ENCODE measurements around the gene AKR1C8.
"Not testable (repeated sequence)": the region's sequence is repeated elsewhere in the genome, so short reads cannot be mapped to it uniquely, and the experiment has no call there.

Gene AKR1C8

GRCh38 chr10:5165738-5166137 is 19.2 kb downstream of the AKR1C8 start:
- DNase-seq, result no peak

GRCh38 chr10:5163487-5163886 is 21.5 kb downstream of the AKR1C8 start:
- DNase-seq, result no peak

- DNase-seq, result no peak
These were observed 25.8 kb downstream of the AKR1C8 start for GRCh38 chr10:5159126-5159525.

- no peak for DNase-seq
These were observed 27.4 kb downstream of the AKR1C8 start for GRCh38 chr10:5157501-5157900.

DNA sequence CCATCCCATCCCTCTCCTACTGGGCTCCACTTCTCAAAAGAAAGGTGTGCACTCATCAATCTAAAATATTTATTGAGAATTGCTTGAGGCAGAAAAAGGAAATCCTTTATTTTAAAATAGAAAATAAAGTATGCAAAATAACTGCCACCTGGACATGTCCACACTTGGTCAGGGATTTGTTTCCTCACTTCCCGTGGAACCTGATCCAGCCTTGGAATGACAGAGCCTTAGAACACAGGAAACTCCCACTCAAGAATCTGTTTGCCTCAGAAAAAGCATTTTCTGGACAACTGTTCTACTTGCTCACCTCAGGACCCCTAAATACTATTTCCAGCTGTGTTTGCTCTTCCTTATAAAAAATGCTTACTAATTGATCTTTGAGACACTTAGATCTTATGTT is 29.0 kb downstream of the AKR1C8 start:
- no peak for DNase-seq

DNA sequence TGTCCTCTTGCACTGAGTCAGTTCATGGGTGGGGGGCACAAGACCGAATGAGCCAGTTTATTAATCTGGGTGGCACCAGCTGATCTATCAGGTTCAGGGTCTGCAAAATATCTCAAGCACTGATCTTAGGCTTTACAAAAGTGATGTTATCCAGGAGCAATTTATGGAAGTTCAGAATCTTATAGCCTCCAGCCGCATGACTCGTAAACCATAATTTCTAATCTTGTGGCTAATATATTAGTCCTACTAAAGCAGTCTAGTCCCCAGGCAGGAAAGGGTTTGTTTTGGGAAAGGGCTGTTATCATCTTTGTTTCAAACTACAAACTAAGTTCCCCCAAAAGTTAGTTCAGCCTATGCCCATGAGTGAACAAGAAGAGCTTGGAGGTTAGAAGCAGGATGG is 33.9 kb downstream of the AKR1C8 start:
- DNase-seq, result no peak

GRCh38 chr10:5148678-5149032 is 36.3 kb downstream of the AKR1C8 start:
- no peak for DNase-seq

GRCh38 chr10:5147981-5148677 is 36.8 kb downstream of the AKR1C8 start:
- DNase-seq, result no peak

DNA sequence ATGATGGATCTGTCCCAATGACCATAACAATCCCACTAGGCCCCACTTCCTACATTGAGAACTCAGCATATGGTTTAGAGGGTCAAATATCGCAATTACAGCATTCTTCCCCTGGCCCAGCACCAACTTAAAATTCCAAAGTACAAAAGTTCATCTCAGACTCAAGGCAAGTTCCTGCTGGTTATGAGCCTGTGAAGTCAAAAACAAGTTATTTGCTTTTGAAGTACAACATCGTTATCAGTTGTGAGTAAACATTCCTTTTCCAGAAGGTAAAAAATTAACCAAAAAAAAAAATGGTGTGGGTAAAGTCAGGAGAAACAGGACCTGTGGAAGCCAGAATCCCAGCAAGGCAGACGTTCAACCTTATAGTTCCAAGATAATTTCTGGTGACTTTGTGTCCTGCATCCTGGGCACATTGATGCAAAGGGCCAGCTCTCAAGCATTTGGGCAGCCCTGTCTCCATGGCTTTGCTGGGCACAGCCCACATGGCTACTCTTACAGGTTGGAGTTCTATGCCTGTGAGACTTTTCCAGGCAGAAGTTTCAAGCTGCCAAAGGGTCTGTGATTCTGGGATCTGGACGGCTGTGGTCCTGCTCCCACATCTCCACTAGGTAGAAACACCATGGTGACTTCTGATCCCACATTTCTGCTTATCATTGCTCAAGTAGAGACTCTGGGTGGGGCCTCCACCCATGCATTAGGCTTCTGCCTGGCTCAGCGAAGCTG is 37.5 kb downstream of the AKR1C8 start:
- no peak for DNase-seq

GRCh38 chr10:5146920-5147254 is 38.1 kb downstream of the AKR1C8 start:
- DNase-seq, result no peak

DNA sequence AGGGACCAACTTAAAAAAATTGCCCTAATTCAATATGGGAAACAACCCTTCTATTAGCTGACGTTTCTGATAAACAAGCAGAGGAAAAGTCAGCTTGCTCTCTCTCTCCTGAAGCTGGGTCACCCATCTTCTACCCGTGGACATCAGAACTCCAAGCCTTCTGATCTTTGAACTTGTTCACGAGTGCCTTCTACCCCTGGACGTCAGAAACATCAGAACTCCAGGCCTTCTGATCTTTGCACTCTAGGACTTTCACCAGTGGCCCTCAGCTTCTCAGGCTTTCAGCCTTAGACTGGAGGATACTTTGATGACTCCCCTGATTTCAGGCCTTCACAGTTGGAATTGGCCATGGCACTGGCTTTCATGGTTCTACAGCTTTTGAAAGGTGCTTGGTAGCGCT is 41.8 kb downstream of the AKR1C8 start:
- no peak for DNase-seq

DNA sequence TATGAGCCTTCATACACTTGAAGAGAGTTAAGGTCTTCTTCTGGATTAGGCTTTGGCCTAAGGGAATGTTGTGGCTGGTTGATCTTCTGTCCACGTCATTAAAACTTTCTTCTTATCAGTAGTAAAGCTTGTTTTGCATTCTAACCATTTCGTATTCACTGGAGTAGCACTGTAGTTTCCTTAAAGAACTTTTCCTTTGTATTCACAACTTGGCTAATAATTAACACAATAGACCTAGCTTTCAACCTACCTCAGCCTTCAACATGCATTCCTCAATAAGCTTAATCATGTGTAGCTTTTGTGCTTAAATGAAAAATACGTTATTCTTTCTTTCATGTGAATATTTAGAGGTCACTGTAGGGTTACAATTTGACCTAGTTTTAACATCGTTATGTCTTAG is 42.8 kb downstream of the AKR1C8 start:
- DNase-seq, result no peak

DNA sequence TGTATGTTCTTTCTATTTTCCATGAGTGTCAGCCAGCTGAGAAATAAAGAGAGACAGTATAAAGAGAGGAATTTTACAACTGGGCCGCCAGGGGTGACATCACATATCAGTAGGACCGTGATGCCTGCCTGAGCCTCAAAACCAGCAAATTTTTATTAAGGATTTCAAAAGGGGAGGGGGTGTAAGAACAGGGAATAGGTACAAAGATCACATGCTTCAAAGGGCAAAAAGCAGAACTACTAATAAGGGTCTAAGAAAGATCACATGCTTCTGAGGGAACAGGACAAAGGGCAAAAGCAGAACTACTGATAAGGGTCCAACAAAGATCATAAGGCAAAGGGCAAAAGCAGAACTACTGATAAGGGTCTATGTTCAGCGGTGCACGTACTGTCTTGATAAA is 47.3 kb downstream of the AKR1C8 start:
- DNase-seq, result not testable (repeated sequence)

DNA sequence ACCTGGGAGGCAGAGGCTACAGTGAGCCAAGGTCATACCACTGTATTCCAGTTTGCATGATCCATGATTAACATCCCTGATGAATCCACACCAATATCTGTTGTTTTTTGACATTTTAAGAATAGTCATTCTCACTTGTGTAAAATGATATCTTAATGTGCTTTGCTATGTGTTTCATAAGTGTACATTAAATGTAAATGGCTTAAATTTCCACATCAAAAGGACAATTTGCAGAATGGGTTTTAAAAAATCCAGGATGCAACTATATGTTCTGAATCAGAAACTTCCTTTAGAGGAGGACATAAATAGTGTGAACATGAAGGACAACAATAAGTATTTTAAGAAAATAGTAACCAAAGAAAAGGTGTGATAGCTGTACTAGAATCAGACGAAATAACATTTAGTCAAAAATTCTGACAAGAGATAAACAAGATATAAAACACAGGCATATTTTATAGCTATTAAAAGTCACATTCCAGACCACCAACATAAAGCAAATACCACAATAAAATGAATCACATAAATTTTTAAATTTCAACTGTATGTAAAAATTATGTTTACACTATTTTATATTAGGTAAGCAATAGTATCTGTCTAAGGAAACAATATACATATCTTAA is 48.4 kb downstream of the AKR1C8 start:
- no peak for DNase-seq

- DNase-seq, result no peak
These were observed 49.4 kb downstream of the AKR1C8 start for GRCh38 chr10:5135581-5135980.

DNA sequence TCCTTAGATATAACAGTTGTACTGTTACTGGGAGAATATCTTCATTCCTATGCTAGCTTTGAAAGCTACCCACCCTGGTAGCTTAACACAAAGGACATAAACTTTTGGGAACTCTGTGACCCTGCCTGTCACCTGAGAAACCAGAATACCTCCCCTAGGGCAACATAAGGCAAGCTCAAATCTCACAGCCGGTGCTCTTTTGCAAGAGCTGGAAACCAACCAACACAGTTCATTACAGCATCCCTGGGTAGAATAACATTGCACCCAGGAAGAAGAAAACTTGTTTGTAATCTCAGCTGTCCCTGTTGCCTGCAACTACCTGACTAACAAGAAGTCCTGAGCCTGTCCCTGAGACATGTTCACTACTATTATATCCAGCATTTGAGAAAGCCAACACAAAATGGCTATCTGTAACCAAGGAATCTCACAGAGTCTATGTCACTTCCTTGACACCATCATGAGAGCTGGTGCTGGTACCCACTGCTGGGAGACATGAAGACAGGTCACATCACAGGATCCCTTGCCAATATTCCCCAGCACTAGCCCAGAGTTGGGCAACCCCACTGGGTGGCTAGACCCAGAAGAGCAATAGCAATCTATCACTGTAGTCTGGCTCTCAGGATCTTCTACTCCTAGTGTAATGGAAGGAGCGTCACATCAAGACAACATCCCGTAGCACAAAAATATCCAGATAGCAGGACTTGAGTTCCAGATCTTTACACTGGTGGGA is 59.5 kb downstream of the AKR1C8 start:
- DNase-seq, result no peak

- DNase-seq, result no peak
These were observed 61.1 kb downstream of the AKR1C8 start for GRCh38 chr10:5123886-5124285.

- not testable (repeated sequence) for DNase-seq
These were observed 65.0 kb downstream of the AKR1C8 start for GRCh38 chr10:5119997-5120396.

DNA sequence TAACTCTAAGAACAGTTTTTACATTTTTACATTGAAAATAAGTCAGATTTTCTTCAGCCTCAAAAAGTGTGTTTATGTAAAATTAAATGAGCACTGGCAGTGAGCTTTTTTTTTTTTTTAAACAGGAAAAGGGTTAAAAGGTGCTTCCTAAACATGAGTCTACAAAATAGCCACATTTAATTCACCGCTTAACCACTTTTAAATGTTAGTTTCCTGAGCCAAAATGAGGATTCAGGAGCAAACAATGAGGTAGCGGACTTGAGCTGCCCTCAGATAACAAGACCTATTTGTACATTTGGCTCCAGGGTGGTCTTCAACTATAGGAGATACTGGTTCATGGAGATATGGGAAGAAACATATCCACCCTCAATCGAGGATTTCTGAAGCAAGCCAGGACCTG is 67.9 kb downstream of the AKR1C8 start:
- no peak for DNase-seq

GRCh38 chr10:5116621-5117020 is 68.3 kb downstream of the AKR1C8 start:
- DNase-seq, result no peak

DNA sequence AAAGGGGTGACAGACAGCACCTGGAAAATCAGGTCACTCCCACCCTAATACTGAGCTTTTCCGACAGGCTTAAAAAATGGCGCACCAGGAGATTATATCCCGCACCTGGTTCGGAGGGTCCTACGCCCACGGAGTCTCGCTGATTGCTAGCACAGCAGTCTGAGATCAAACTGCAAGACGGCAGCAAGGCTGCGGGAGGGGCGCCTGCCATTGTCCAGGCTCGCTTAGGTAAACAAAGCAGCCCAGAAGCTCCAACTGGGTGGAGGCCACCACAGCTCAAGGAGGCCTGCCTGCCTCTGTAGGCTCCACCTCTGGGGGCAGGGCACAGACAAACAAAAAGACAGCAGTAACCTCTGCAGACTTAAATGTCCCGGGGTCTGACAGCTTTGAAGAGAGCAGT is 75.1 kb downstream of the AKR1C8 start:
- not testable (repeated sequence) for DNase-seq

GRCh38 chr10:5108658-5109416 is 76.1 kb downstream of the AKR1C8 start:
- no peak for DNase-seq

Data from 8988T (cell line).